D721Med (cell line): Measurements from ENCODE around the gene SLC41A1.

ENCODE experiments used
- DNase-seq: peaks from one replicate; pipeline ENCODE4 v3.0.0; 2011; ENCODE audit warnings: low spot score; ENCODE audit not compliant: insufficient read length
- FAIRE-seq: peaks from 2 replicates; lab custom pipeline; 2011; peaks lifted over from hg19 to GRCh38; lab: Jason Lieb, UNC
- CTCF ChIP-seq: IDR thresholded peaks from 2 replicates; pipeline ENCODE4 v1.5.1; 2012; ENCODE audit warnings: mild to moderate bottlenecking, control low read depth; ENCODE audit not compliant: insufficient read depth; ENCODE audit errors: missing control alignments

SLC41A1 gene

GRCh38 chr1:205746757-205747412, 66.1 kb downstream of the SLC41A1 start:
- FAIRE-seq (no peak), DNase-seq (no peak)
- TF ChIP-seq CTCF, result no peak

- FAIRE-seq (no peak), DNase-seq (no peak)
- TF ChIP-seq CTCF, result no peak
Measured at GRCh38 chr1:205744403-205744802, 68.6 kb downstream of the SLC41A1 start.

DNA sequence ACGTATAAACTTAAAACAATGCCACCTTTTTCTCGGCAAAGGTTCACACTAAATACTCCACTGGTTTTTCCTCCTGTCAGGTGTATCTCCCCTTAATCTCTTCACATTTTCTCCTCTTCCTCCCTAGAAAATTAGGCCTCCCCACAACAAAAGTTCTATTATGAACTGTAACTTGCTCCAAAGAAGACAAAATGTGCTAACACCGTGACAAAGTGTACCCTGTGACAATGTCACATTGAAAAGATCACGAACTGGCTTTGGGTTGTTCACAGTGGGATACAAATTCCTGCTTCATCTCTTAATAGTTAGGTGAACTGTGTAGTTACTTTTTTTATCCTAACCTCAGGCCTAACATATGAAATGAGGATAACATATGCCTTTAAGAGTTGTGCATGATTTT, 69.0 kb downstream of the SLC41A1 start:
- TF ChIP-seq CTCF, result no peak
- FAIRE-seq, result no peak
- no peak for DNase-seq

- FAIRE-seq, result no peak
- TF ChIP-seq CTCF, result no peak
- no peak for DNase-seq
Measured at GRCh38 chr1:205741681-205742080, 71.3 kb downstream of the SLC41A1 start.

GRCh38 chr1:205739348-205740160, 73.4 kb downstream of the SLC41A1 start:
- FAIRE-seq, result no peak

More at GRCh38 chr1:205739348-205740160, 73.4 kb downstream of the SLC41A1 start:
- no peak for DNase-seq
- no peak for TF ChIP-seq CTCF
